HCEC 1CT (cell line): Measurements from ENCODE around the gene EXT2.

ENCODE experiments used
- DNase-seq: peaks from one replicate; pipeline ENCODE4 v3.0.0-alpha.2; 2017

The EXT2 gene

GRCh38 chr11:44270403-44271273 lies 175.2 kb downstream of the EXT2 start:
- no peak for DNase-seq

GRCh38 chr11:44271286-44271685 lies 175.8 kb downstream of the EXT2 start:
- DNase-seq: no peak

- no peak for DNase-seq
Measured at GRCh38 chr11:44274404-44274803, 178.9 kb downstream of the EXT2 start.

GRCh38 chr11:44275241-44275640 lies 179.8 kb downstream of the EXT2 start:
- no peak for DNase-seq

GRCh38 chr11:44275961-44276550 lies 180.6 kb downstream of the EXT2 start:
- DNase-seq: no peak

GRCh38 chr11:44277196-44278090 lies 182.0 kb downstream of the EXT2 start:
- no peak for DNase-seq

GRCh38 chr11:44279483-44279882 lies 184.0 kb downstream of the EXT2 start:
- no peak for DNase-seq

- no peak for DNase-seq
Measured at GRCh38 chr11:44280257-44280656, 184.8 kb downstream of the EXT2 start.

GRCh38 chr11:44281151-44281550 lies 185.7 kb downstream of the EXT2 start:
- DNase-seq: no peak

- DNase-seq: no peak
Measured at GRCh38 chr11:44282620-44283019, 187.1 kb downstream of the EXT2 start.

- no peak for DNase-seq
Measured at GRCh38 chr11:44285756-44286155, 190.3 kb downstream of the EXT2 start.

GRCh38 chr11:44286268-44286880 lies 190.9 kb downstream of the EXT2 start:
- DNase-seq: peak; percentile 51

- DNase-seq: no peak
Measured at GRCh38 chr11:44286911-44287310, 191.4 kb downstream of the EXT2 start.

GRCh38 chr11:44288133-44288526 lies 192.7 kb downstream of the EXT2 start:
- DNase-seq: no peak

GRCh38 chr11:44290208-44290607 lies 194.7 kb downstream of the EXT2 start:
- no peak for DNase-seq
